ENCODE data around the gene ATP8B3. TPM values are rescaled to one million over a fixed set of nuclear protein-coding genes. Genes with fewer than 3 reads are reported as not detected.

ATP8B3 gene
- total and polyA plus RNA-seq, 10 donors, result 1.9 to 10.1 (median 5.6) TPM

- intact Hi-C loops (cut with DNase I; ENCODE audit: low total_unique reads), result no loop called here
- no peaks in the 10 kb centered on the region for H3K9me3 ChIP-seq
- peaks cover 2 to 100% (median 72%) of the 10 kb centered on the region in 6 donors for H3K36me3 ChIP-seq
- peak; percentile 94 for DNase-seq
- H3K27me3 ChIP-seq (replicated peaks in 1 of 7), result no peaks in the 10 kb centered on the region
- peaks cover 0 to 90% (median 39%) of the 10 kb centered on the region in 6 donors for H3K4me1 ChIP-seq
- TF ChIP-seq POLR2AphosphoS5 (IDR thresholded peaks at IDR 0.05) (peak; percentile 48 to 67 (median 62)), POLR2A (IDR thresholded peaks at IDR 0.05) (no peak)
- TF ChIP-seq, protein P1, sequence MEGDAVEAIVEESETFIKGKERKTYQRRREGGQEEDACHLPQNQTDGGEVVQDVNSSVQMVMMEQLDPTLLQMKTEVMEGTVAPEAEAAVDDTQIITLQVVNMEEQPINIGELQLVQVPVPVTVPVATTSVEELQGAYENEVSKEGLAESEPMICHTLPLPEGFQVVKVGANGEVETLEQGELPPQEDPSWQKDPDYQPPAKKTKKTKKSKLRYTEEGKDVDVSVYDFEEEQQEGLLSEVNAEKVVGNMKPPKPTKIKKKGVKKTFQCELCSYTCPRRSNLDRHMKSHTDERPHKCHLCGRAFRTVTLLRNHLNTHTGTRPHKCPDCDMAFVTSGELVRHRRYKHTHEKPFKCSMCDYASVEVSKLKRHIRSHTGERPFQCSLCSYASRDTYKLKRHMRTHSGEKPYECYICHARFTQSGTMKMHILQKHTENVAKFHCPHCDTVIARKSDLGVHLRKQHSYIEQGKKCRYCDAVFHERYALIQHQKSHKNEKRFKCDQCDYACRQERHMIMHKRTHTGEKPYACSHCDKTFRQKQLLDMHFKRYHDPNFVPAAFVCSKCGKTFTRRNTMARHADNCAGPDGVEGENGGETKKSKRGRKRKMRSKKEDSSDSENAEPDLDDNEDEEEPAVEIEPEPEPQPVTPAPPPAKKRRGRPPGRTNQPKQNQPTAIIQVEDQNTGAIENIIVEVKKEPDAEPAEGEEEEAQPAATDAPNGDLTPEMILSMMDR (IDR thresholded peaks at IDR 0.05 in 8 of 11, conservative IDR thresholded peaks at IDR 0.05 in 3 of 11), result peak; percentile 82 to 97 (median 94)
- WGBS, 5 donors, result 34 to 40% (median 39%) methylated on average over 12 to 15 of the region's 15 CpGs
- H3K4me3 ChIP-seq, result peak overlapping the region in 7 of 8 donors; percentile 37 to 67 (median 44)
- peak overlapping the region; percentile 22 to 89 (median 82) for H3K27ac ChIP-seq
Observed at GRCh38 chr19:1825909-1826556, 14.0 kb upstream of the ATP8B3 start.

- 66 to 91% (median 79%) methylated on average over 14 of the region's 14 CpGs for WGBS, 5 donors
- Histone ChIP-seq H3K27me3 (replicated peaks in 1 of 7) (no peaks in the 10 kb centered on the region), H3K4me1 (peaks cover 0 to 75% (median 37%) of the 10 kb centered on the region in 6 donors), H3K36me3 (peaks cover 2 to 100% (median 80%) of the 10 kb centered on the region in 6 donors), H3K4me3 (peak overlapping the region in 2 of 8 donors; percentile 21 to 41), H3K27ac (peak overlapping the region in 1 of 8 donors; percentile 9), H3K9me3 (no peaks in the 10 kb centered on the region)
- intact Hi-C loops (cut with DNase I; ENCODE audit: low total_unique reads), result no loop called here
- no peak for DNase-seq
- TF ChIP-seq POLR2A (IDR thresholded peaks at IDR 0.05) (no peak), POLR2AphosphoS5 (IDR thresholded peaks at IDR 0.05) (peak in 2 of 3 donors; percentile 38 to 43)
- TF ChIP-seq, protein P1 (IDR thresholded peaks at IDR 0.05 in 8 of 11, conservative IDR thresholded peaks at IDR 0.05 in 3 of 11), result no peak
Observed at GRCh38 chr19:1824252-1824622, 12.2 kb upstream of the ATP8B3 start.

GRCh38 chr19:1823539-1824251 is 11.6 kb upstream of the ATP8B3 start:
- H3K9me3 ChIP-seq, result no peaks in the 10 kb centered on the region
- intact Hi-C loops (cut with DNase I; ENCODE audit: low total_unique reads), result no loop called here
- TF ChIP-seq, protein P1 (IDR thresholded peaks at IDR 0.05 in 8 of 11, conservative IDR thresholded peaks at IDR 0.05 in 3 of 11), result no peak
- TF ChIP-seq POLR2AphosphoS5 (IDR thresholded peaks at IDR 0.05) (no peak), POLR2A (IDR thresholded peaks at IDR 0.05) (no peak)
- 87 to 96% (median 91%) methylated on average over 16 to 36 of the region's 36 CpGs for WGBS, 5 donors
- H3K27ac ChIP-seq, result peak overlapping the region in 1 of 8 donors; percentile 9
- no peak for DNase-seq
- peaks cover 2 to 100% (median 85%) of the 10 kb centered on the region in 6 donors for H3K36me3 ChIP-seq
- peaks cover 0 to 69% (median 36%) of the 10 kb centered on the region in 6 donors for H3K4me1 ChIP-seq
- H3K4me3 ChIP-seq, result peak overlapping the region in 2 of 8 donors; percentile 21 to 41
- no peaks in the 10 kb centered on the region for H3K27me3 ChIP-seq (replicated peaks in 1 of 7)

DNA sequence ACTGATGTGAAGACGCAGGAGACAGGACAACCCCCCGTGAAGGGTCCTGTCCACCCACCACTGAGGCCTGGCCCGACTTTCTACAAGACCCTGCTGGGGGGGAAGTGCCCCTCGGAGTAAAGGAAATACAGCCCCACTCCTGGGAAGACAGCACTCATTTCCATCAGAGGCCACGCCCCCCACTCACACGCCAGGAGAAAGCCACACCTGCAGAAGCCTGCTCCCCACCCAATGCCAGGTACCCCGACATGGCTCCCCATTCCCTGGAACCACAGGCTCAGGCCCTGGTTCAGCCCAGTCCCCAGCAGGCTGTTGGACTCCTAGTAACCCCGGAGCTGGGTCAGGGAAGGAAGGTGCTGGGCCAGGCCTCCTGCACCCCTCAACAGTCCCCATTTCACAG is 10.9 kb upstream of the ATP8B3 start:
- Histone ChIP-seq H3K27ac (no peak overlapping the region), H3K36me3 (peaks cover 4 to 100% (median 90%) of the 10 kb centered on the region in 6 donors), H3K4me3 (peak overlapping the region in 1 of 8 donors; percentile 41), H3K9me3 (no peaks in the 10 kb centered on the region), H3K27me3 (replicated peaks in 1 of 7) (no peaks in the 10 kb centered on the region), H3K4me1 (peaks cover 0 to 63% (median 32%) of the 10 kb centered on the region in 6 donors)
- DNase-seq, result no peak
- no peak for TF ChIP-seq POLR2A (IDR thresholded peaks at IDR 0.05)
- no peak for TF ChIP-seq POLR2AphosphoS5 (IDR thresholded peaks at IDR 0.05)
- TF ChIP-seq, protein P1 (IDR thresholded peaks at IDR 0.05 in 8 of 11, conservative IDR thresholded peaks at IDR 0.05 in 3 of 11), result no peak
- intact Hi-C loops (cut with DNase I; ENCODE audit: low total_unique reads), result no loop called here
- WGBS, 5 donors, result 73 to 90% (median 85%) methylated on average over 3 to 8 of the region's 8 CpGs

Measured in spleen (tissue), 11 donors.